NCI-H1417 (cell line): ENCODE data around the gene TMEM218.
"Not testable (repeated sequence)": the region's sequence is repeated elsewhere in the genome, so short reads cannot be mapped to it uniquely, and the experiment has no call there.

Experiments used
- DNase-seq, 3 experiments: peaks; one replicate each; lab custom pipeline; 2025; lab: John Stamatoyannopoulos, UW

Gene TMEM218

DNA sequence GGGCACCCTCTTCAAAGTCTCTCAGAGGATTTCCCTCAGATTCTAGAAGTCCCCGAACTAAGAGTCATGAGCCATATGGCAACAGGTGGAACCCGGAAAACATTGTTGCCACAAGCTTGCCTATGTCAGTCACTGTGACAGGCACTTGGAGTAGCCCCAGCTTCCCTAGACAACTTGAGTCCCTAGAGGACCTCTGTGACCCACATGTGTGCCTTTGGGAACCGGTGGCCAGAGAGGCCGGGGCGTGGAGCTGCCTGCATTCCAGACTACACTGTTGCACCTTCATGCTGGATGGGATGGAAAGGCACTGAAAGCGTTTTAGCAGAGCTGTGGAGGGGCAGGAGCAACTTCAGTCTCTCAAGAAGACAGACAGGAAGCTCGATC lies 36.2 kb downstream of the TMEM218 start:
- DNase-seq, result no peak

- no peak for DNase-seq
These were observed 36.8 kb downstream of the TMEM218 start for GRCh38 chr11:125074511-125075241.

DNA sequence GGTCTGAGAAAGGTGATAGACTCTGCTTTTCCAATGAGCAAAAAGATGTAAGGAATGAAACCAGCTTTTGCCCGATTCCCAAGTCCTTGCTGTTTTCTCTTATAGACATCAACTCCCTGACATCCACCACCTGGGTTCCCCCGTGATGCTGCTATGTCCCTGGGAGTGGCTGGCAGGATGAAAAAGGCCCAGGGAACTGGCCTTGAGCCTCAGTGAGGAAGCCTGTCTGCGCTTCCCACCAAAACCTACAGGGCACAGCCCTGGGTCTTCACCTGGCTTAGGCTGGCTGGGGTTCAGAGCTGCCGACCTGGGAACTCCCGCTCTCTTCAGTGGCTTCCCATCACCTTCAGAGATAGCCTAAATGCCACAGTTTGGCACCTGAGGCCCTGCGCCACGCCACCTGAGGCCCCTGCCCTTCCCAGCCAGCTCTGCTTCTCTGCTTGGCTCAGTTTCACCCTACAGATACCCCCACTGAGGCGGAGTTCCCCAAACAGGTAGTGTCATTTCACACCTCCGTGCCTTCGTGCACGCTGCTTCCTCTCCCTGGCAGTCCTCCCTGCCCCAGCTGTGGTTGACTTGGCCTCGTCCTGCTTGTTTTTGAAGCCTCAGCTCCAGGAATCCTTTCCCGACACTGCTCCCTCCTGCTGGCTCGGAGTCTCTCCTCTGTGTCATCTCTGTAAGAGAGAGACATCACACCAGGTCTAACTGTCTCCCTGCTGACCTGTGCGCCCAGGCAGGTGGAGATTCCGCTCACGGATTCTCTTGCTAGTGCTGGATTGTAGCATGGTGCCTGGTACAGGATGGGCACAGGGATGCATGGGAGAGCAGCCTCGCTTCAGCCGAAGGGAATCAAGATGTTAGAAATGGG lies 37.6 kb downstream of the TMEM218 start:
- DNase-seq, result no peak

GRCh38 chr11:125072961-125073590 lies 38.4 kb downstream of the TMEM218 start:
- DNase-seq, result no peak

- no peak for DNase-seq
These were observed 39.0 kb downstream of the TMEM218 start for GRCh38 chr11:125072218-125072960.

DNA sequence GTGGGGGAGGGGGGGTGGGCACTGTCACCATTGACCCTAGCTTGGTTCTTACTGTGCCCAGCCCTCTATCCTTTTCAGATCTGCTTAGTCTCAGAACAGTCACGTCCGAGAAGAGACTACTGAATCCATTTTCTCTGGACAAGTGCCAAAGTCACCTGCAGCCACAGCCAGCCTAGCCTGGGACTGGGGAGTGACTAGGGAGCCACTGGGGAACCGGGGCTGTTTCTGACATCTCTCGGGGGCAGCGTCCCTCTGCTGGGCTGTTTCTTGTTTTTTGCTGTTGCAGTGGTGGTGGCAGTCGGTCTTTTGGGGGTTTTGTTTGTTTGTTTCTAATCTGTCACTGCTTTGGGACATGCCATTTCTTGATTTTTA lies 39.6 kb downstream of the TMEM218 start:
- DNase-seq, result no peak

GRCh38 chr11:125071435-125071834 lies 40.0 kb downstream of the TMEM218 start:
- DNase-seq, result no peak

GRCh38 chr11:125070699-125071254 lies 40.6 kb downstream of the TMEM218 start:
- DNase-seq, result no peak

DNA sequence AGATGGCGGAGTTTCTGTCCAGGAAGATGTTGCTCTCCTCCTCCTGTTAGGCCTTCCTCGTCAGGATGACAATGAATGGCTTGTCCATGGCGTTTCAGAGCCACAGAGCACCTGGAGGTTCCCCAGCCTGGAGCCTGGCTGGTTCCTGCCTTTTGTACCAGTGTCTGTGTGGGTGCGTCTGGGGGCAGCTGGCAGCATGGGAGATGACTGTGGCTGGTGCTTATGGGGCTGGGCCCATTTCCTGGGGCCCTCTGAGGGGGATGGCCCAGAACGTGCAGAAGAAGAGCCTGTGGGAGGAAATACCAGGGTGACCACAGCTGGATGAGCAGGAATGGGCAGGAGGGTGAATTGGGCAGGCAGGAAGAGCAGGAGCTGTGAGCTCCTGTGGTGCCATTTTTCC lies 41.6 kb downstream of the TMEM218 start:
- DNase-seq, result peak in 1 of 3 experiments; percentile 20

DNA sequence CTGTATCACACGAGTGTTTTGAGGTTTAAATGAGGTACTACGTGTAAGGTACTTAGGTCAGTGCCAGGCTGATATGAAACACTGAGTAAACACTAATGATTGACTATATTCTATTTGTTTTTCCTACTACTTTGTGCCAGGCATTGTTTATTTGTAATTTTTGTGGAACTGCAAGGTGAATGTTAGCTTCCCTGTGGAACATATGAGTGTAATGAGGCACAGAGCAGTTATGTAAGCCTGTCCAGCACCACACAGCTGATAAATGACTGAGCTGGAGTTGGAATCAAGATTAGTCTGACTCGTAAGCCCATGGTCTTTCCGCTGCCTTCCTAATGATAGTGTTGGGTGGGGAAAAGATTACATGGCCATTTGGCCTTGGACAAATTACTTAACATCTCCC lies 42.4 kb downstream of the TMEM218 start:
- no peak for DNase-seq

- no peak for DNase-seq
These were observed 43.1 kb downstream of the TMEM218 start for GRCh38 chr11:125068368-125068767.

DNA sequence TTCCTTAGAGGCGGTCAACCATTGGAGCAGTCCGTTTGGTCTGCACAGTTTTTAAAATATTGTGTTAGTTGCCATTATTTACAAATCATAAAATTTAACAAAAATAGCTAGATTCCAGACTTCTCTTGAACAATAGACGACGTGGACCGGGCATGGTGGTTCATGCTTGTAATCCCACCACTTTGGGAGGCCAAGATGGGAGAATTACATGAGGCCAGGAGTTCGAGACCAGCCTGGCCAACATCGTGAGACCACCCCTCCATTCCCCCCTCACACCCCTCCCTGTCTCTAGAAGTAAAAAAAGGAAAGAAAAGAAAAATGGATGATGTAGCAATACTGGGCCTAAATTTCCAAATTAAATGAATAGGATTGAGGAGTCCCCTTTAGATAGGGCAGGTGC lies 47.4 kb downstream of the TMEM218 start:
- DNase-seq, result no peak

GRCh38 chr11:125063429-125064043 lies 47.9 kb downstream of the TMEM218 start:
- peak in 2 of 3 experiments; percentile 34 to 52 for DNase-seq

GRCh38 chr11:125062931-125063428 lies 48.4 kb downstream of the TMEM218 start, which contains the start of gene SLC37A2:
TSS of gene SLC37A2 (plus strand) at chr11:125063305. CDS start at chr11:125063368, 63 bp downstream.
- DNase-seq, result peak in 2 of 3 experiments; percentile 58 to 59

DNA sequence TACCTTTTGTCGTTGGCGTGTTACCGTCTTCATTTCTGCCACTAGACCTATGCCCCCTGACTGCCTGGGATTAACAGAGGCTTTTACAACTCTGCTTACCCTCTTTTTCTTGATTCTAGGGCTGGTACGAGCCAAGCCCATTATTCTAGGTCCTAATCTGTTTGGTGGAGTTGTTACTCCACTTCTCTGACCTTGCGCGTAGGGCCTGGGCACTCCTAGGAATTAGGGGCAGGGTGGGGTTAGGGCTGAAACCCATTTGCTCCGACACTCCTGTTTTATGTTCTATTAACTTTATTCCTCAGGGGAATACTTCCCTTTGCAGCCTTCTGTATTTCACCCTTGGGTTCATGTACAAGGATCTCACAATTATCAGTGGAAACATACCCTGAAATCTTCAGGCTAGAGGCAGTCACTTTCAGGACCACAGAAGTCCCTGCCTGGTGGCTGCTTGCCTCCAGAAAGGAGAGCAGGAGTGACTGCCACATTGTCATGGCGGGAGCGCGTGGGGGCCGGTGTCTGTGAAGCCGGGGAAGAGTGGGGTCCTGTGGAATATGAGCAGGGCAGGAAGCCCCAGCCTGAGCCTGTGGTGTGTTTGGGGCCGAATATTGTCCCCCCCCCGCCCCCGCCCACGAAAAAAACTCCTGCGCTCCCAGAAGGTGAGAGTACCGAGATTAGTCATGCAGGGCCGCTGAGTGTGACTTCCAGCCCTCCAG lies 49.1 kb downstream of the TMEM218 start:
- DNase-seq, result no peak

GRCh38 chr11:125061281-125061680 lies 50.1 kb downstream of the TMEM218 start:
- DNase-seq, result no peak

- no peak for DNase-seq
These were observed 53.8 kb downstream of the TMEM218 start for GRCh38 chr11:125057693-125058016.

DNA sequence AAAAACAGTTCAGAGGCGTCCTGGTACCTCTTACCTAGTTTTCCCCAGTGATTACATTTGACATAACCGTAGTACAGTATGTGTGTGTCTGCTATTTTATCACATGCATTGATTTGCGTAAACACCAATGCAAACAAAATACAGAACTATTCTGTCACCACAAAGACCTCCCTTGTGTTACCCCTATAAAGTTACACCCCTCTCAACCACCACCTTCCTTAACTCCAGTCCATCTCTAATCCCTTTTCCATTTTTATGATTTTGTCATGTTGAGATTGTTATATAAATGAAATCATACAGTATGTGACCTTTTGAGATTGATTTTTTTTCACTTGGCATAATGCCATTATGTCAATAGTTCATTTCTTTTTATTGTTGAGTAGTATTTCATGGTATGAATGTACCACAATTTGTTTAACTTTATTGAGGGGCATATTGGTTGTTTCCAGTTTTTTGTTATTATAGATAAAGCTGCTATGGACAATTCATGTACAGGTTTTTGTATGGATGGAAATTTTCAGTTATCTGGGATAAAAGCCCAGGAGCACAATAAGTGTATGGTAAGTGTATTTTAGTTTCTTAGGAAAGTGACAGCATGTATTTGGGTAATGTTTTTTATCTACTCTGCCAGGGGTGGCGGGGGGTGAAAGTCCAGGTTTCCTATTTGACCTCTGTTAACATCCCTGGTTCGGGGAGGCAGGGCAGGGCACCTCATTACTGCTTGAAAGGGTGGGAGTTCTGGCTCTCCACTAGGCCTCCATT lies 54.3 kb downstream of the TMEM218 start:
- DNase-seq, result no peak

DNA sequence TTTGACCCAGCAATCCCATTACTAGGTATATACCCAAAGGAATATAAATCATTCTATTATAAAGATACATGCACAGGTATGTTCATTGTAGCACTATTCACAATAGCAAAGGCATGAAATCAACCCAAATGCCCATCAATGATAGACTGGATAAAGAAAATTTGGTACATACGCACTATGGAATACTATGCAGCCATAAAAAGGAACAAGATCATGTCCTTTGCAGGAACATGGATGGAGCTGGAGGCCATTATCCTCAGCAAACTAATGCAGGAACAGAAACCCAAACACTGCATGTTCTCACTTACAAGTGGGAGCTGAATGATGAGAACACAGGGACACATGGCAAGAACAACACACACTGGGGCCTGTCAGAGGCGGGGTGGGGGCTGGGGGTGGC lies 55.3 kb downstream of the TMEM218 start:
- not testable (repeated sequence) for DNase-seq
